HL-60/S4 treated with phorbol 12-myristate 13-acetate at 8.2 ng/mL for 4 days and 3 days (cell line): ENCODE measurements around the gene REC8.

Experiments used
- in situ Hi-C: fragments of 300-500 bp; cut with MboI; formaldehyde crosslinking; loops from 2 replicates; pipeline ENCODE4 v1.15.0; 2022; ENCODE audit warnings: low sequenced_read_pairs

REC8 gene, protein sequence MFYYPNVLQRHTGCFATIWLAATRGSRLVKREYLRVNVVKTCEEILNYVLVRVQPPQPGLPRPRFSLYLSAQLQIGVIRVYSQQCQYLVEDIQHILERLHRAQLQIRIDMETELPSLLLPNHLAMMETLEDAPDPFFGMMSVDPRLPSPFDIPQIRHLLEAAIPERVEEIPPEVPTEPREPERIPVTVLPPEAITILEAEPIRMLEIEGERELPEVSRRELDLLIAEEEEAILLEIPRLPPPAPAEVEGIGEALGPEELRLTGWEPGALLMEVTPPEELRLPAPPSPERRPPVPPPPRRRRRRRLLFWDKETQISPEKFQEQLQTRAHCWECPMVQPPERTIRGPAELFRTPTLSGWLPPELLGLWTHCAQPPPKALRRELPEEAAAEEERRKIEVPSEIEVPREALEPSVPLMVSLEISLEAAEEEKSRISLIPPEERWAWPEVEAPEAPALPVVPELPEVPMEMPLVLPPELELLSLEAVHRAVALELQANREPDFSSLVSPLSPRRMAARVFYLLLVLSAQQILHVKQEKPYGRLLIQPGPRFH

GRCh38 chr14:24171422-24172260 is at the start of gene REC8:
REC8 (plus strand) TSS chr14:24172080; CDS start chr14:24172553, 473 bp downstream.
- in situ Hi-C loops, result no loop called here

DNA sequence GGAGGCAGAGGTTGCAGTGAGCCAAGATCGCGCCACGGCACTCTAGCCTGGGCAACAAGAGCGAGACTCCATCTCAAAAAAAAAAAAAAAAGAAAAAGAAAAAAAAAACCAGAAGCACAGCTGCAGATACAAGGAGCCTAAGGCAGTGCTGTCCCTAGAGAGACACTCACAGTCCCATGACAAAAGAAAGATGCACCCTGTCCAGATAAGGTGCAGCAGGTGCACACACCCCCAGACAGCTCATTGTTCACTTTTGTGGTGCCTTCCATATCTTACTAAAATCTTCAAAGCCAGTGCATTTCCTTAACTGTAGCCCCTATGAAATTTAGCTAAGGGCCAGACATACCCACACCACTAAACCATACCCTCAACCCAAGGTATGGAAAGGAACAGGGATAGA is 49.5 kb upstream of the REC8 start:
- in situ Hi-C loops, result no loop called here

GRCh38 chr14:24122898-24123297 is 49.0 kb upstream of the REC8 start:
- in situ Hi-C loops, result no loop called here

DNA sequence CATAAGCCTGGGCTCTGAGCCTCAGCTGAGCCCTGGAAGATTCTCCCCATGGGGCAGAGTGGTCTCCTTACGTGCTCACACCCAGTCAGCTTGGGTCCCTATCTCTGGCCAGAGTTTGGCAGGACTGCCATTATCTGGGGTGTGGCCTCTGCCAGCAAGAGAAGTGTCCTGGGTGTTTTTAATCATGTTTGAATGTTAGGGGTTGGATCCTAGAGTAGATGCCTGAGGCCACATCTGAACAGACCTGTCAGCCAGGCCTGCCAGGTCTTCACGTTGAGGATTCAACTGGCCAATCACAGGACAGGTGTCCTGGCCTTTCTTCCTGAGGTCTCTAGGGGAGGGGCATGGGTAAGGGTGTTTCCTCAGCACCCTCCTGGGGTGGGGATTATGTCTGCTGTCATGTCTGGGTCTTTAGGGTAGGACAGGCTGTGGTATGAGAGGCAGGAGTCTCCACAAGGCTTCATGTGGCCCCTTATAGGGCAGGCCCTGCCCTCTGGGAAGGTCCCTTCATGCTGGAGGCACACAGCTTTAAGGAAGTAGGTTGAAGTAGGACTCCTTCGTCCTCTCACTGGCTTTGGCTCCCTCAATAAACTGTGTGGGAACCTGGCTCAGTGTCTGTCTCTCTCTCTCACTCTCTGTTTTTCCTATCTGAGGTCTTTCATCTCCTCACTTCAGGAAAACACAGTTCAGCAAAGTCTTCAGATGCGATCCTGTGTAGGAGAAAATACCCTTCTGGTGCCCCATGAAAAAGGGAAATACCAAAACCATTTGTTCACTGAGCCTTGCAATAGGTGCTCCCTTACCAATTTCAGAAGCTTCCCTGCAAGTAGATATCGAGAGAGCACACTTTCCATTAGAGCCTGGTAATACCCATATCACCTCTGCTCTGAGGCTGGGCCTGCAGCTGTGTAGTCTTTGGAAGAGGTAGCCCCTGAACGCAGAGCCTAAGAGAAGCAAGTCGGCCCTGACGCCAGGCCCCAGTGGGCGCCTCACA is 48.2 kb upstream of the REC8 start:
- in situ Hi-C loops, result no loop called here

DNA sequence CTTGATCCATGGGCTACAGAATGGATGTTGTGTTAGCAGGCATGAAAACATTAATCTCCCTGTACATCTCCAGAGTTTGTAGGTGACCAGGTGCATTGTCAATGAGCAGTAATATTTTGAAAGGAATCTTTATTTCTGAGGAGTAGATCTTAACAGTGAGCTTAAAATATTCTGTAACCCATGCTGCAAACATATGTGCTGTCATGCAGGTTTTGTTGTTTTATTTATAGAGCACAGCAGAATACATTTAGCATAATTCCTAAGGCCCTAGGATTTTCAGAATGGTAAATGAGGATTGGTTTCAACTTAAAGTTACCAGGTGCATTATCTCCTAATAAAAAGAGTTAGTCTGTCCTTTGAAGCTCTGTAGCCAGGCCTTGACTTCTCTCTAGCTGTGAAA is 44.9 kb upstream of the REC8 start:
- in situ Hi-C loops, result no loop called here

DNA sequence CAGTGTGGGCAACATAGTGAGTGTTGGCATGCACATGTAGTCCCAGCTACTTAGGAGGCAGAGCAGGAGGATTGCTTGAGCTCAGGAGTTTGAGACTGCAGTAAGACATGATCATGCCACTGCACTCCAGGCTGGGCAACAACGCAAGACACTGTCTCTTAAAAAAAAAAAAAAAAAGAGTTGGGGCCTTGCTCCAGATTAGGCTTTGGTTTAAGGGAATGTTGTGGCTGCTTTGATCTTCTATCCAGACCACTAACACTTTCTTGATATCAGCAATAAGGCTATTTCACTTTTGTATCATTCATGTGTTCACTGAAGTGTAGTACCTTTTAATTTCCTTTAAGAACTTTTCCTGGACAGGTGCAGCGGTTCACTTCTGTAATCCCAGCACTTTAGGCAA is 44.2 kb upstream of the REC8 start:
- in situ Hi-C loops, result no loop called here

DNA sequence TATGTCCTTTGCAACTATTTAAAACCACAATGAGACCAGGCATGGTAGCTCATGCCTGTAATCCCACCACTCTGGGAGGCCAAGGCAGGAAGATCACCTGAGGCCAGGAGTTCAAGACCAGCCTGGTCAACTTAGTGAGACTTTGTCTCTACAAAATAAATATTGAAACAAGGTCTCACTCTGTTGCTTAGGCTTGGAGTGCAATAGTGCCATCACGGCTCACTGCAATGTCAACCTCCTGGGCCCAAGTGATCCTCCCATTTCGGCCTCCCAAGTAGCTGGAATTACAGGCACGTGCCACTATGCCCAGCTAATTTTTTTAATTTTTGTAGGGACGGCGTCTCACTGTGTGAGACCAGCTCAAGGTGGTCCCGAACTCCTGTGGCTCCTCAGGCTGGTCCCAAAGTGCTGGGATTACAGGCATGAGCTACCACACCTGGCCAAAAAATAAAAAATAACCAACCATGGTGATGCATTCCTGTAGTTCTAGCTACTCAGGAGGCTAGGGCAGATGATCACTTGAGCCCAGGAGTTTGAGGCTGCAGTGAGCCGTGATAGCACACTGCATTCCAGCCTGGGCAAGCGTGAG is 42.4 kb upstream of the REC8 start:
- in situ Hi-C loops, result no loop called here

DNA sequence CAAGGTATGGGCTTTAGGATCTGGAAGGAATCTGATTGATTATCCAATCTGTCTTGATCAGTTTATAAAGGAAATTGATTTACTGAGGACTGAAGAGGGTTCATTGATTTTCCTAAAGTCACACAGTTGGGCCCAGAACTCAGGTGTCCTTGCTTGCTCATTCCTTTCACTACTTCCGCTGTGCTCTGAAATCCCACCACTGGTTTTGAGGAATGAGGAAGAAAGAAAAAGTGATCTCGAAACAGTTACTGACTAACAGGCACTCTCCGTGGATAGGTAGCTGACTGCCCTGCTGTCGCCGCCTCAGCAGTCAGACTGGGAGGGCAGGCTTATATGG is 41.5 kb upstream of the REC8 start, which contains the start of gene FITM1:
Gene FITM1 (plus strand): TSS at position 280 of the 337 bp plus-strand sequence. CDS start 905 bp downstream, outside the sequence.
- in situ Hi-C loops, result no loop called here

- in situ Hi-C loops, result no loop called here
Observed at GRCh38 chr14:24130717-24131548, 40.9 kb upstream of the REC8 start.

DNA sequence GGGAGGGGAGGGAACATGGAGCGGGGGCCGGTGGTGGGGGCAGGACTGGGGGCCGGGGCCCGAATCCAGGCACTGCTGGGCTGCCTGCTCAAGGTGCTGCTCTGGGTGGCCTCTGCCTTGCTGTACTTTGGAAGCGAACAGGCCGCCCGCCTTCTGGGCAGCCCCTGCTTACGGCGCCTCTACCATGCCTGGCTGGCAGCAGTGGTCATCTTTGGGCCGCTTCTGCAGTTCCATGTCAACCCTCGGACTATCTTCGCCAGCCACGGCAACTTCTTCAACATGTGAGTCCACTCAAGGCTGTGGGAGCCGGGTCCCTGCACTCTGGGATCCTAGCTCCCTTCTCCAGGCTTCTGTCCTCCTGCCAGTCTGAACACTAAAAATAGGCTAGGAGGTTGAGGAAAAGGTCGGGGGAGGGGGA is 40.3 kb upstream of the REC8 start:
- in situ Hi-C loops, result no loop called here

GRCh38 chr14:24132061-24132685 is 39.7 kb upstream of the REC8 start:
- in situ Hi-C loops, result no loop called here

DNA sequence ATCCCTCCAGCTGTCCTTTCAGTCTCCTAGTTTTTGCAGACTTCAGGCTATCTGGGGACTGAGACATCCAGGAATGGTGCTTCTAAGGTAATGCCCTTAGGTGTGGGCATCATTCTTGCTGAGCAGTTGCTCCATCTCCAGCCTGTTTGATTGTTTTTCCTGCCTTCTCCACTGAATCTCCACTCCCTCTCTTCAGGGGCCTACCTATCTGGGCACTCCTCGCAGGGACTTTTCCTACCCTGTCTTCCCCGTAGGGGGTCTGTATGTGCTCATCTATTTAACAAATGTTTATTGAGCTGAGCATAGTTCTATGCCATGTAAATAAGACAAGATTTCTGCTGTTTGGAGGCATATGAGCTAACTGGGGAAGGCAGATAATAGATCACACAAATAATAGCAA is 38.9 kb upstream of the REC8 start:
- in situ Hi-C loops, result no loop called here

DNA sequence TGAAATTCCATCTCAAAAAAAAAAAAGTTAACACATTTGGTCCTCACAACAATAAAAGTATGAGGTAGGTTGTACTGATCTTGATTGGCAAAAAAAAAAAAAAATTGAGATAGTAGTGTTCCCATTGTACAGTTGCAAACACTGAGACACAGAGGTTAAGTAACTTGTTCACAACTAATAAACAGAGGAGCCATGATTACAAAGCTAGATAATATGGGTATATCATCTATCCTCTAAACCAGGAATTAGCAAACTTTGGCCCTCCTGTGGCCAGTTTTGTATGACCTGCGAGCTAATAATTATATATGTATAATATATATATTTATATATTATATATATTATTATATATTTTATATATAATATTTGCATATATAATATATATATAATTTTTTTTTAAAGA is 38.1 kb upstream of the REC8 start:
- in situ Hi-C loops, result no loop called here

- in situ Hi-C loops, result no loop called here
Observed at GRCh38 chr14:24135584-24135833, 36.4 kb upstream of the REC8 start.

DNA sequence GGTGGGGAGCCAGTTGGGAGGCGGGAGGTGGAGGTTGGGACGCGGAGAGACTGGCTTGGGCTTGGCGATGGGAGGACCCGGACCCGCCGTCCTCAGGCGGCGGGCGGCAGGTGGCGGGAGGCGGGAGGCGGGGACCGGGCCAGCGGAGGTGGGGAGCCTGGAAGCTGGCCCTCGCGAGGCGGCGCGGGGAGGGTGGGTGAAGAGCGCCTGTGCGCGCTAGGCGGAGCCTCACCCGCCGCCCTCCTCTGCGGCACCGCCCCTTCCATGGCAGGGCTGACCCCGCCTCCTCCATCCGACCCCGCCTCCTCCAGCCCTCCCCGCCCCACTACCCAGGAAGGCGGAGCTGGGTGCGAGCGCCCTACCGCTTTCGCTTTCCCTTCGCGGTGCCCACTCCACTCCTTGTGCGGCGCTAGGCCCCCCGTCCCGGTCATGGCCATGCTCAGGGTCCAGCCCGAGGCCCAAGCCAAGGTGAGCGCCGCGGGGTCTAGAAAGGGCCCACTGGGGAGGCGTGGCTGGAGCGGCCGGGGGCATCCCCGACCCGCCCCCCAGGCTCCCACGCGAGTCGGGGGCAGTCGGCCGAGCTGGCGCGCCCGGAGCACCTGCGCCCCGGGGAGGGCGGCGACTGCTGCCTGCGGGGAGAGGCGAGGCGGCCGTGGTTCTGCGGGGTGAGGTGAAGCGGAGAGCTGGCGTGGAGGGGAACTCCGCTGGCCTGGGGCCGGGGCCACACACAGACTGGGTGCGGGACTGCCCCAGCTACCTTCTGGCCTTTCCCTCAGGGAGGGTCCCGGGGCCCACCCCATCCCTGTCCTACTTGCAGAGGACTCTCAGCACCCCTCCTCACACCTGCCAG is 35.8 kb upstream of the REC8 start, which contains the start of gene PSME1:
Gene PSME1 (plus strand): TSS at position 361 of the 850 bp plus-strand sequence. CDS start 69 bp downstream, at position 430.
- in situ Hi-C loops, result no loop called here

- in situ Hi-C loops, result no loop called here
Observed at GRCh38 chr14:24136684-24137528, 35.0 kb upstream of the REC8 start.
